ENCODE measurements around the gene ZCWPW1.

DNA sequence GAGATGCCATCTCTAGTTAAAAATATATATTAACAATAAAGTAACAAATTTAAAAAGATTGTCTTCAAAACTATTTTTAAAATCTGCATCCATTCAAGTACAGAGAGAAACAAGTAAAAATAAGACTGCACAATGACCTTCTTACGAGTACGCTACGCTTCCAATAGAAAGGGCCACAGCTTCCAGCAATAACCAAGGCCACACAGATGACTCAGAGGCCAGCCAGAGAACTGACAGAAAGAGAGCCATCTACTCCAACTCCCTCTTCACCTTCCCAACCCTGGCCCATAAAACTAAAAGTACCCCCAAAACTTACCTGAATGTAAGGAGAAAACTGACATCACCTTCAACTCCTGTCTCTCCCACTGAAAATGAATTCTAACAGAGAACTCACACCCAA is 28.5 kb downstream of the ZCWPW1 start:
- TF ChIP-seq EZH2phosphoT487 (IDR thresholded peaks at IDR 0.05; ENCODE audit: insufficient read depth, low read depth) (no peak), EZH2 (IDR thresholded peaks at IDR 0.05; ENCODE audit: insufficient read depth, poor library complexity, severe bottlenecking) (no peak)
